BE2C (cell line): ENCODE results near the gene EFCAB8.

Source experiments
- DNase-seq: peaks from one replicate; pipeline ENCODE4 v3.0.0-alpha.2; 2020
- H3K27me3 ChIP-seq: fragments of 250-450 bp; sonication (Bioruptor Pico); 2 replicates; pipeline ENCODE4 v1.5.1; 2020; ENCODE audit warnings: mild to moderate bottlenecking
- H3K36me3 ChIP-seq: fragments of 250-450 bp; sonication (Bioruptor Pico); 2 replicates; pipeline ENCODE4 v1.5.1; 2020; ENCODE audit warnings: mild to moderate bottlenecking
- H3K4me1 ChIP-seq: fragments of 250-450 bp; sonication (Bioruptor Pico); 2 replicates; pipeline ENCODE4 v1.5.1; 2020
- H3K4me3 ChIP-seq: 2 replicates; pipeline ENCODE4 v1.5.1; 2011; ENCODE audit warnings: low read depth, low read length
- H3K9me3 ChIP-seq: fragments of 250-450 bp; sonication (Bioruptor Pico); 2 replicates; pipeline ENCODE4 v1.5.1; 2020
- CTCF ChIP-seq: IDR thresholded peaks from 2 replicates; pipeline ENCODE4 v1.5.1; 2012; ENCODE audit warnings: mild to moderate bottlenecking, low read depth, low read length

Gene EFCAB8

GRCh38 chr20:33004141-33004751 is 145.5 kb downstream of the EFCAB8 start, which contains the start of gene SUN5:
TSS of gene SUN5 (minus strand) at chr20:33004433. CDS start at chr20:33004340, 93 bp downstream.
- H3K4me3 ChIP-seq = no peak within 1 kb of the TSS
- H3K4me1 ChIP-seq = no peaks in the 10 kb centered on the region
- no peaks in the 10 kb centered on the region for H3K9me3 ChIP-seq
- H3K27me3 ChIP-seq = no peaks in the 10 kb centered on the region
- H3K36me3 ChIP-seq = no peaks in the 10 kb centered on the region
- TF ChIP-seq CTCF = no peak
- DNase-seq = no peak

- Histone ChIP-seq H3K4me3 (no peak overlapping the region), H3K9me3 (no peaks in the 10 kb centered on the region), H3K36me3 (no peaks in the 10 kb centered on the region), H3K4me1 (no peaks in the 10 kb centered on the region), H3K27me3 (no peaks in the 10 kb centered on the region)
- TF ChIP-seq CTCF = peak; percentile 73
- DNase-seq = no peak
These were observed 146.4 kb downstream of the EFCAB8 start for GRCh38 chr20:33005132-33005566.

GRCh38 chr20:33005908-33006775 is 147.4 kb downstream of the EFCAB8 start:
- Histone ChIP-seq H3K36me3 (no peaks in the 10 kb centered on the region), H3K9me3 (no peaks in the 10 kb centered on the region), H3K27me3 (no peaks in the 10 kb centered on the region), H3K4me1 (no peaks in the 10 kb centered on the region), H3K4me3 (no peak overlapping the region)
- TF ChIP-seq CTCF = no peak
- DNase-seq = no peak

GRCh38 chr20:33006776-33007375 is 148.2 kb downstream of the EFCAB8 start:
- TF ChIP-seq CTCF = no peak
- H3K4me1 ChIP-seq = no peaks in the 10 kb centered on the region
- no peak for DNase-seq
- H3K36me3 ChIP-seq = no peaks in the 10 kb centered on the region
- H3K27me3 ChIP-seq = no peaks in the 10 kb centered on the region
- no peaks in the 10 kb centered on the region for H3K9me3 ChIP-seq
- no peak overlapping the region for H3K4me3 ChIP-seq

GRCh38 chr20:33007376-33008335 is 148.9 kb downstream of the EFCAB8 start, which contains the start of gene BPIFB2:
TSS of gene BPIFB2 (plus strand) at chr20:33007704. CDS start at chr20:33008575, 871 bp downstream.
- H3K4me3 ChIP-seq = no peak within 1 kb of the TSS
- no peak for TF ChIP-seq CTCF
- H3K36me3 ChIP-seq = no peaks in the 10 kb centered on the region
- no peak for DNase-seq
- no peaks in the 10 kb centered on the region for H3K27me3 ChIP-seq
- no peaks in the 10 kb centered on the region for H3K9me3 ChIP-seq
- no peaks in the 10 kb centered on the region for H3K4me1 ChIP-seq
